GM12801 (cell line): ENCODE measurements around the gene TMEM238L.

Experiments
- CTCF ChIP-seq: IDR thresholded peaks from one replicate; pipeline ENCODE4 v1.5.1; 2011; ENCODE audit warnings: control low read depth; ENCODE audit not compliant: insufficient read length; ENCODE audit errors: extremely low read depth

TMEM238L gene

GRCh38 chr17:10772425-10773380 is 31.2 kb downstream of the TMEM238L start:
- peak; percentile 14 for TF ChIP-seq CTCF

GRCh38 chr17:10771148-10771547 is 32.8 kb downstream of the TMEM238L start:
- no peak for TF ChIP-seq CTCF

- TF ChIP-seq CTCF, result no peak
These were observed 34.1 kb downstream of the TMEM238L start for GRCh38 chr17:10769840-10770239.

GRCh38 chr17:10768750-10769251 is 35.1 kb downstream of the TMEM238L start:
- no peak for TF ChIP-seq CTCF

GRCh38 chr17:10767232-10767631 is 36.7 kb downstream of the TMEM238L start:
- TF ChIP-seq CTCF, result no peak

GRCh38 chr17:10762037-10762436 is 41.9 kb downstream of the TMEM238L start:
- no peak for TF ChIP-seq CTCF

GRCh38 chr17:10761281-10761680 is 42.6 kb downstream of the TMEM238L start:
- no peak for TF ChIP-seq CTCF
